Right lobe of liver (tissue), 6 donors: Measurements from ENCODE around the gene ZDHHC11. TPM values are rescaled to one million over a fixed set of nuclear protein-coding genes. Genes with fewer than 3 reads are reported as not detected.
"Not testable (repeated sequence)": the region's sequence is repeated elsewhere in the genome, so short reads cannot be mapped to it uniquely, and the experiment has no call there.

Source experiments
- ATAC-seq, 4 donors: fragments of 200-7000 bp; cut with Tn5 transposase; one replicate each; pipeline ENCODE4 v1.9.1; 2020; ENCODE audit warnings: mild to moderate bottlenecking in 4 of 4, moderate library complexity in 4 of 4
- DNase-seq, 3 donors: peaks; one replicate each; pipeline ENCODE4 v3.0.0-alpha.2; 2020
- H3K27ac ChIP-seq, 3 donors: fragments of 200-600 bp; one replicate each; pipeline ENCODE4 v1.8.0; 2022
- H3K27me3 ChIP-seq, 2 donors: fragments of 200-600 bp; one replicate each; pipeline ENCODE4 v1.8.0; 2022
- H3K36me3 ChIP-seq, 4 donors: fragments of 200-600 bp; sonication (generic) in 1 of 4; one replicate each; pipeline versions ENCODE4 v1.5.1 to v1.8.0; 2017 to 2022; ENCODE audit warnings: control low read depth in 1 of 4
- H3K4me1 ChIP-seq, 4 donors: fragments of 200-600 bp; sonication (generic) in 1 of 4; one replicate each; pipeline versions ENCODE4 v1.5.1 to v1.8.0; 2017 to 2022; ENCODE audit warnings: control low read depth in 1 of 4
- H3K4me3 ChIP-seq, 3 donors: fragments of 200-600 bp; one replicate each; pipeline ENCODE4 v1.8.0; 2022
- H3K9me3 ChIP-seq, 4 donors: fragments of 200-600 bp; sonication (generic) in 1 of 4; one replicate each; pipeline versions ENCODE4 v1.5.1 to v1.8.0; 2017 to 2022; ENCODE audit warnings: control low read depth in 1 of 4
- CTCF ChIP-seq, 4 donors: fragments of 200-600 bp in 3 of 4; fragments of 450-650 bp in 1 of 4; IDR thresholded peaks; one replicate each; pipeline versions ENCODE4 v1.5.1 to v1.8.0; 2016 to 2022; ENCODE audit warnings: antibody characterized with exemption in 4 of 4, mild to moderate bottlenecking in 2 of 4
- POLR2A ChIP-seq: fragments of 450-650 bp; IDR thresholded peaks from one replicate; pipeline ENCODE4 v1.6.1; 2017; ENCODE audit warnings: antibody characterized with exemption, mild to moderate bottlenecking
- WGBS: methylation state at CpG from one replicate; pipeline ENCODE4 v1.1.6; 2018; ENCODE audit warnings: low coverage, low lambda C conversion rate; ENCODE audit not compliant: insufficient coverage; ENCODE audit errors: missing lambda C conversion rate; 5-methylcytosine and 5-hydroxymethylcytosine counted together
- intact Hi-C, 2 donors: fragments of 100-400 bp; cut with DNase I; formaldehyde crosslinking; loops; one replicate each; pipeline versions ENCODE4 v1.11.2 to v1.14.1; 2022
- total RNA-seq, 6 experiments: library from RNA; depleted of rRNA in 2 of 6; stranded (reverse); fragments of >200 nt in 2 of 6; fragmentation: NEBNext Ultra II Directional in 3 of 6; extraction: Animal tissue kit (Norgen Biotek cat#: 25700) in 3 of 6; gene quantifications; one replicate each; pipeline versions ENCODE4 v1.1.0 to v1.2.4, GENCODE V29; 2016 to 2023
- donor health status: DM: no; HTN: yes; CAD: no.
- donor health status: DM: no; HTN: no; CAD: no.
- donor health status: DM: no; HTN: no; CAD: no.
- donor health status: DM: no; HTN: yes; CAD: no.
- donor health status: DM: no; HTN: yes; CAD: no.

Gene ZDHHC11
- total RNA-seq, 6 experiments from 2014 or later: 0.50 to 14.4 (median 5.8) TPM

DNA sequence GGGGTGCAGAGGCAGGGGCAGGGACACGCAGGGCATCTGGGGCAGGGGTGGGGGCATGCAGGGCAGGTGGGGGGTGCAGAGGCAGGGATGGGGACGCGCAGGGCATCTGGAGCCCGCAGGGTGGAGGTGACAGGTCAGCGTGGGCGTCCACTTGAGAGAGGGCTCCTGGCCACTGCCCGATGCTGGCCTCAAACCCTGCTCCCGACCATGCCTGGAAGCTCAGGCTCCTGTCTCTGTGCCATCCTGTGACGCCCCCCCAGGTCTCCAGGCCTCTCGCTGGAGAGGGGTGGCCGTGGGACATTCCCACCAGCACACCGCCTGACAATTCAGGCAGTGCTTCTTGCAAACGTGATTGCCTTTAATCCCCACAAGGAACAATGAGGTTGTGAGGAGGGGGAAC, 99.3 kb downstream of the ZDHHC11 start:
- DNase-seq: peak in 1 of 3 donors; percentile 33
- H3K27ac ChIP-seq: no peak overlapping the region
- intact Hi-C loops: no loop called here

GRCh38 chr5:750226-750625, 100.6 kb downstream of the ZDHHC11 start:
- H3K36me3 ChIP-seq, H3K27me3 ChIP-seq, H3K4me1 ChIP-seq, H3K9me3 ChIP-seq, ATAC-seq, H3K27ac ChIP-seq, intact Hi-C loops, H3K4me3 ChIP-seq: not testable (repeated sequence)
- DNase-seq: peak in 2 of 3 donors; percentile 31 to 51
- WGBS: no CpG with 5 or more reads among the region's 19 CpGs

More for the DNA sequence above, 99.3 kb downstream of the ZDHHC11 start:
- no peaks in the 10 kb centered on the region for H3K9me3 ChIP-seq
- WGBS: no CpG with 5 or more reads among the region's 13 CpGs
- no peaks in the 10 kb centered on the region for H3K4me1 ChIP-seq
- no peaks in the 10 kb centered on the region for H3K27me3 ChIP-seq
- no peak for ATAC-seq
- no peak for TF ChIP-seq POLR2A
- TF ChIP-seq CTCF (IDR thresholded peaks at IDR 0.05): no peak
- H3K36me3 ChIP-seq: no peaks in the 10 kb centered on the region
- H3K4me3 ChIP-seq: no peak overlapping the region

DNA sequence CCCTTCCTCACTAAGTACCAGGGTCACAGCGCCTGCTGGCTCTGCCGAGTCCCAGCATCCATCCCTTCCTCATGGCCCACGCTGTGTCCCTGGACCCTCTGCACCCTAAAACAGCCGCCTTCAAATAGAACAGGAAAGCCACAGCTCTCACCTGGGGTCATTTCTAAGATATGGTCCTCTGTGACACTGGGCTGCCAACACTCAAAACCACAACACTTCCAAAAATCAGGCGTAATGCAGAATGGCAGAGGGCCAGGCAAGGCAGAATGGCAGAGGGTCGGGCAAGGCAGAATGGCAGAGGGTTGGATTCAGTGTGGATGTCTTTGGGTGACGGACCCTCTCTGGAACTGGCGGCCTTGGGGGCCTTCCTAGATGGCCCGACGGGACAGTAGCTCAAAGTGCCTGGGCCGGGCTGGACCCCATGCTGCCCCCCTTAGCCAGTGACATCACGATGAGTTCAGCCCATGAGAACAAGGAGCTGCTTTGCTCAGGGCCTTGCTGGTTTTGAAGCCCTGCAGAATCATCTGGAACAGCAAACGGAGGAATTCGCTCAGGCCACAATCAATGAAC, 101.6 kb downstream of the ZDHHC11 start:
- no peaks in the 10 kb centered on the region for H3K4me1 ChIP-seq
- H3K27me3 ChIP-seq: no peaks in the 10 kb centered on the region
- H3K4me3 ChIP-seq: no peak overlapping the region
- no peak for TF ChIP-seq POLR2A
- no peak for TF ChIP-seq CTCF (IDR thresholded peaks at IDR 0.05)
- H3K9me3 ChIP-seq: no peaks in the 10 kb centered on the region
- H3K27ac ChIP-seq: no peak overlapping the region
- intact Hi-C loops: loop anchor here in 1 of 2 donors (5.0 kb wide), 1 partner anchor 93 kb away; no protein-coding TSS in a partner anchor
- ATAC-seq (no peak), DNase-seq (peak in 1 of 3 donors; percentile 15)
- no peaks in the 10 kb centered on the region for H3K36me3 ChIP-seq
- WGBS: no CpG with 5 or more reads among the region's 14 CpGs

- not testable (repeated sequence) for H3K4me3 ChIP-seq, H3K9me3 ChIP-seq, H3K4me1 ChIP-seq, H3K27me3 ChIP-seq, H3K27ac ChIP-seq, ATAC-seq, H3K36me3 ChIP-seq
- intact Hi-C loops: loop anchor here in 1 of 2 donors (5.0 kb wide), 1 partner anchor 94 kb away; no protein-coding TSS in a partner anchor
- no CpG with 5 or more reads among the region's 18 CpGs for WGBS
- DNase-seq: peak in 1 of 3 donors; percentile 37
These were observed 102.5 kb downstream of the ZDHHC11 start for GRCh38 chr5:748011-748980.

DNA sequence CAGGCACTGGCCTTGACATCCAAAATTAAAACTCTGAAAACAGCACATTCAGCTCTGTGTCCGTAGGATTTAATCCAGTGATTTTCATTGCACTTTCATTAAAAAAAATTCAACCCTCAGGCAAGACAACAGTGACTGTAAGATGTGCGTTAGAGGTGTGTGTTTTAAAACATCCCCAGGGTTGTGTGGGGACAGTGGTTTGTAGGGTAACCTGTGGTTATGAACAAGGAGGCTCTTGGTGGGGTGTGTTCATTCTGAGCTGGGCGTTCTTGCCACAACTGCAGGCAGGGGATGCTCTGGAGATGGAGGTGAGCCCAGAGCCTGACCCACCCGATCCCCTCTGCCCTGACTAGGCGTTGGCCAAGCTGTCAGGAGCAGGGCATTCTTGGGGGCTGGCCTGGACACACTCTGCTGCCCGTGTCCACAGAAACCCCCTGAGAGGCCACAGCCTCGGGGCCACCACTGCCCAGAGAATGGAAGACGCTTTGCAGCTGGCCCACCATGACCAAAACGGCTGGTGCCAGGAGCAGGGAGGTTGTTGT, 103.4 kb downstream of the ZDHHC11 start:
- not testable (repeated sequence) for H3K4me3 ChIP-seq, H3K9me3 ChIP-seq, H3K27ac ChIP-seq, ATAC-seq, H3K27me3 ChIP-seq, H3K36me3 ChIP-seq, H3K4me1 ChIP-seq
- peak in 1 of 3 donors; percentile 21 for DNase-seq
- no CpG with 5 or more reads among the region's 9 CpGs for WGBS
- intact Hi-C loops: loop anchor here in 1 of 2 donors (5.0 kb wide), 1 partner anchor 95 kb away; no protein-coding TSS in a partner anchor
